ENCODE measurements around the gene HABP2. TPM values are rescaled to one million over a fixed set of nuclear protein-coding genes. Genes with fewer than 3 reads are reported as not detected.

HABP2 gene
- total and polyA plus RNA-seq, 2 of the 4 experiments (the other 2 are of a cell fraction), result not detected

GRCh38 chr10:113538151-113538550 is 14.7 kb upstream of the HABP2 start:
- Histone ChIP-seq H3K14ac (replicated peaks; ENCODE audit: low read depth, low read length) (no peak overlapping the region), H4K91ac (ENCODE audit: insufficient read depth, low read depth, low read length) (no peak overlapping the region), H3K9me3 (ENCODE audit: control insufficient read depth, insufficient read depth, low read length) (no peaks in the 10 kb centered on the region), H3K79me1 (ENCODE audit: low read depth in 1 of 2, low read length in 2 of 2) (no peaks in the 10 kb centered on the region), H2AFZ (replicated peaks; ENCODE audit: low read length, poor library complexity) (no peak overlapping the region), H3K4me2 (ENCODE audit: low read depth, low read length) (no peak overlapping the region), H2AK5ac (ENCODE audit: low read depth, low read length) (no peak overlapping the region), H2BK15ac (ENCODE audit: low read depth, low read length) (no peak overlapping the region), H3K23ac (ENCODE audit: low read depth, low read length) (no peak overlapping the region), H2BK120ac (ENCODE audit: low read depth, low read length) (no peak overlapping the region), H3K4ac (ENCODE audit: low read depth, low read length) (no peak overlapping the region), H3K27ac (ENCODE audit: insufficient read depth, low read length) (no peak overlapping the region), H3K56ac (ENCODE audit: extremely low read depth, insufficient read depth, low read length) (no peak overlapping the region), H3K4me3 (ENCODE audit: insufficient read depth, low read depth, low read length) (no peak overlapping the region), H4K20me1 (ENCODE audit: insufficient read depth, low read length) (no peaks in the 10 kb centered on the region), H3K36me3 (ENCODE audit: control insufficient read depth, insufficient read depth, low read length) (no peaks in the 10 kb centered on the region), H3K18ac (ENCODE audit: low read depth, low read length) (no peak overlapping the region), H4K5ac (ENCODE audit: low read depth, low read length) (no peak overlapping the region), H3K4me1 (ENCODE audit: control insufficient read depth, insufficient read depth, low read length) (no peaks in the 10 kb centered on the region), H2BK20ac (ENCODE audit: low read depth, low read length) (no peak overlapping the region), H4K8ac (ENCODE audit: low read depth in 2 of 2, low read length in 2 of 2) (no peak overlapping the region), H3K27me3 (ENCODE audit: control insufficient read depth, insufficient read depth, low read length) (no peaks in the 10 kb centered on the region), H3K9me1 (ENCODE audit: insufficient read depth, low read length) (no peaks in the 10 kb centered on the region), H3K9ac (ENCODE audit: low read depth, low read length) (no peak overlapping the region), H2BK5ac (ENCODE audit: low read depth, low read length, poor library complexity, severe bottlenecking) (no peak overlapping the region), H2AK9ac (replicated peaks; ENCODE audit: low read depth, low read length, poor library complexity) (no peak overlapping the region)
- DNase-seq (no peak), ATAC-seq (ENCODE audit: low read depth) (no peak)
- no TSS peak for BruUV-seq (replicated peaks)
- POLR2A ChIA-PET (ENCODE audit: unreplicated experiment), result no interaction called here
- TF ChIP-seq MAZ (IDR thresholded peaks at IDR 0.05; ENCODE audit: borderline replicate concordance, low read depth, low read length) (no peak), MAFK (IDR thresholded peaks at IDR 0.05; ENCODE audit: low read depth, low read length) (no peak), RCOR1 (IDR thresholded peaks at IDR 0.05; ENCODE audit: insufficient replicate concordance, low read length) (no peak), FOS (IDR thresholded peaks at IDR 0.05; ENCODE audit: low read depth, low read length) (no peak), ELK1 (IDR thresholded peaks at IDR 0.05; ENCODE audit: borderline replicate concordance, low read depth, low read length) (no peak), MXI1 (IDR thresholded peaks at IDR 0.05; ENCODE audit: borderline replicate concordance, low read depth, low read length) (no peak), USF2 (IDR thresholded peaks at IDR 0.05; ENCODE audit: low read depth, low read length) (no peak), RAD21 (IDR thresholded peaks at IDR 0.05; ENCODE audit: low read length) (no peak), CEBPB (IDR thresholded peaks at IDR 0.05; ENCODE audit: low read depth, low read length) (no peak), CTCF (conservative IDR thresholded peaks at IDR 0.05; ENCODE audit: low read depth, low read length) (no peak), CHD1 (IDR thresholded peaks at IDR 0.05; ENCODE audit: low read depth, low read length) (no peak), RFX5 (IDR thresholded peaks at IDR 0.05; ENCODE audit: low read depth, low read length) (no peak), SMC3 (IDR thresholded peaks at IDR 0.05; ENCODE audit: low read depth, low read length) (no peak), POLR2A (IDR thresholded peaks at IDR 0.05; ENCODE audit: low read depth, low read length) (no peak), NFE2L2 (IDR thresholded peaks at IDR 0.05; ENCODE audit: low read depth, low read length) (no peak), BHLHE40 (IDR thresholded peaks at IDR 0.05; ENCODE audit: low read depth, low read length) (no peak)
- CTCF ChIA-PET, result no interaction called here
- in situ Hi-C loops (cut with MboI; ENCODE audit: low sequenced_read_pairs), result no loop called here
- intact Hi-C loops (cut with micrococcal nuclease), result no loop called here
- dilution Hi-C loops (cut with HindIII; ENCODE audit: low sequenced_read_pairs, unreplicated experiment), result no loop called here
- no CpG with 5 or more reads among the region's 1 CpG for WGBS, 2 experiments (ENCODE audit: extremely low coverage in 2 of 2, insufficient read length in 1 of 2)

Data from IMR-90 (cell line).